HEK293 (cell line): ENCODE measurements around the gene CTPS2.

Experiments used
- CTCF ChIA-PET: fragments of 350-600 bp; formaldehyde crosslinking; extraction: SDS; loops from one replicate; lab custom pipeline; 2021; ENCODE audit warnings: antibody characterized with exemption; lab: Yijun Ruan, JAX
- POLR2A ChIA-PET: fragments of 300-600 bp; formaldehyde crosslinking; extraction: SDS; loops from one replicate; lab custom pipeline; 2020; ENCODE audit warnings: antibody characterized with exemption, inconsistent platforms; lab: Yijun Ruan, JAX
- H3K27ac ChIP-seq: fragments of 200-500 bp; sonication (Bioruptor generic); 2 replicates; pipeline ENCODE4 v1.5.1; 2014; ENCODE audit warnings: low read depth, low read length, control low read depth, inconsistent platforms; ENCODE audit errors: extremely low read depth
- H3K36me3 ChIP-seq, 2 experiments: fragments of 200-500 bp in 1 of 2; sonication (Bioruptor generic) in 1 of 2; 1 replicate in 1 of 2; 2 replicates in 1 of 2; pipeline ENCODE4 v1.5.1; 2014 to 2017; ENCODE audit warnings: inconsistent platforms in 2 of 2, low read length in 2 of 2; ENCODE audit not compliant: control insufficient read depth in 2 of 2, insufficient read depth in 1 of 2
- H3K4me1 ChIP-seq: fragments of 200-500 bp; sonication (Bioruptor generic); 2 replicates; pipeline ENCODE4 v1.5.1; 2014; ENCODE audit warnings: mild to moderate bottlenecking, low read length, inconsistent platforms; ENCODE audit not compliant: control insufficient read depth, insufficient read depth
- H3K4me3 ChIP-seq: 2 replicates; pipeline ENCODE4 v1.5.1; 2011; ENCODE audit warnings: low read depth, mild to moderate bottlenecking, control low read depth, low read length, moderate library complexity
- H3K9me3 ChIP-seq: fragments of 200-500 bp; sonication (Bioruptor generic); 2 replicates; pipeline ENCODE4 v1.5.1; 2014; ENCODE audit warnings: low read depth, low read length, inconsistent platforms; ENCODE audit not compliant: control insufficient read depth, insufficient read depth
- FEZF1 ChIP-seq: fragments of 450-650 bp; formaldehyde crosslinking; IDR thresholded peaks from 2 replicates; pipeline ENCODE4 v1.5.1; 2016; ENCODE audit warnings: missing biosample characterization, missing genetic modification characterization
- KLF1 ChIP-seq: fragments of 450-650 bp; formaldehyde crosslinking; IDR thresholded peaks from 2 replicates; pipeline ENCODE4 v1.5.1; 2016; ENCODE audit warnings: missing biosample characterization, missing genetic modification characterization
- PATZ1 ChIP-seq: fragments of 450-650 bp; formaldehyde crosslinking; IDR thresholded peaks from 2 replicates; pipeline ENCODE4 v1.5.1; 2016; ENCODE audit warnings: missing biosample characterization, missing genetic modification characterization
- RBAK ChIP-seq: fragments of 450-650 bp; formaldehyde crosslinking; IDR thresholded peaks from 2 replicates; pipeline ENCODE4 v1.5.1; 2016; ENCODE audit warnings: missing biosample characterization, missing genetic modification characterization
- TRIM28 ChIP-seq: IDR thresholded peaks from 2 replicates; pipeline ENCODE4 v1.6.1; 2011; ENCODE audit warnings: low read length, control low read depth, borderline replicate concordance
- TSHZ1 ChIP-seq: fragments of 450-650 bp; formaldehyde crosslinking; IDR thresholded peaks from 2 replicates; pipeline ENCODE4 v1.5.1; 2016; ENCODE audit warnings: missing biosample characterization, missing genetic modification characterization, borderline replicate concordance
- ZNF112 ChIP-seq: fragments of 450-650 bp; formaldehyde crosslinking; IDR thresholded peaks from 2 replicates; pipeline ENCODE4 v1.5.0; 2017; ENCODE audit warnings: missing biosample characterization, missing genetic modification characterization
- ZNF18 ChIP-seq: fragments of 450-650 bp; formaldehyde crosslinking; IDR thresholded peaks from 2 replicates; pipeline ENCODE4 v1.5.1; 2016; ENCODE audit warnings: missing biosample characterization, missing genetic modification characterization
- ZNF266 ChIP-seq: fragments of 450-650 bp; formaldehyde crosslinking; IDR thresholded peaks from 2 replicates; pipeline ENCODE4 v1.5.1; 2016; ENCODE audit warnings: missing biosample characterization, missing genetic modification characterization, low read depth
- ZNF404 ChIP-seq: fragments of 450-650 bp; formaldehyde crosslinking; IDR thresholded peaks from 2 replicates; pipeline ENCODE4 v1.5.1; 2017; ENCODE audit warnings: missing biosample characterization, missing genetic modification characterization
- ZNF488 ChIP-seq: fragments of 450-650 bp; formaldehyde crosslinking; IDR thresholded peaks from 2 replicates; pipeline ENCODE4 v1.5.1; 2016; ENCODE audit warnings: missing biosample characterization, missing genetic modification characterization
- ZNF510 ChIP-seq: fragments of 450-650 bp; formaldehyde crosslinking; IDR thresholded peaks from 2 replicates; pipeline ENCODE4 v1.5.1; 2018; ENCODE audit warnings: mild to moderate bottlenecking, missing genetic modification characterization, missing biosample characterization; ENCODE audit not compliant: insufficient replicate concordance
- ZNF549 ChIP-seq: fragments of 450-650 bp; IDR thresholded peaks from 2 replicates; pipeline ENCODE4 v1.5.1; 2018; ENCODE audit warnings: missing biosample characterization, missing genetic modification characterization, mild to moderate bottlenecking, inconsistent platforms, moderate library complexity
- ZNF585B ChIP-seq: fragments of 450-650 bp; formaldehyde crosslinking; IDR thresholded peaks from 2 replicates; pipeline ENCODE4 v1.5.1; 2016; ENCODE audit warnings: missing biosample characterization, missing genetic modification characterization
- ZNF624 ChIP-seq: fragments of 450-650 bp; formaldehyde crosslinking; IDR thresholded peaks from 2 replicates; pipeline ENCODE4 v1.5.1; 2017; ENCODE audit warnings: missing biosample characterization, missing genetic modification characterization
- ZNF670 ChIP-seq: fragments of 450-650 bp; formaldehyde crosslinking; IDR thresholded peaks from 2 replicates; pipeline ENCODE4 v1.5.1; 2016; ENCODE audit warnings: missing biosample characterization, missing genetic modification characterization, low read depth
- ZSCAN30 ChIP-seq: fragments of 450-650 bp; IDR thresholded peaks from 2 replicates; pipeline ENCODE4 v1.5.1; 2018; ENCODE audit warnings: missing biosample characterization, mild to moderate bottlenecking, missing genetic modification characterization, moderate library complexity

Gene CTPS2

GRCh38 chrX:16552546-16552945 lies 159.9 kb downstream of the CTPS2 start:
- H3K4me3 ChIP-seq = no peak overlapping the region
- H3K9me3 ChIP-seq = no peaks in the 10 kb centered on the region
- ChIA-PET CTCF (no interaction called here), POLR2A (no interaction called here)
- H3K36me3 ChIP-seq = no peaks in the 10 kb centered on the region
- no peaks in the 10 kb centered on the region for H3K4me1 ChIP-seq
- no peak overlapping the region for H3K27ac ChIP-seq
- TF ChIP-seq FEZF1 (no peak), RBAK (no peak), ZNF624 (tag by site-specific recombination) (no peak), ZNF510 (tag by site-specific recombination) (no peak), ZNF404 (tag by site-specific recombination) (no peak), ZNF488 (no peak), ZSCAN30 (tag by site-specific recombination) (no peak), PATZ1 (tag by site-specific recombination) (no peak), TSHZ1 (tag by site-specific recombination) (no peak)

GRCh38 chrX:16547644-16548043 lies 164.8 kb downstream of the CTPS2 start:
- no peaks in the 10 kb centered on the region for H3K4me1 ChIP-seq
- H3K9me3 ChIP-seq = no peaks in the 10 kb centered on the region
- no peak overlapping the region for H3K27ac ChIP-seq
- ChIA-PET CTCF (interaction anchor here (0.8 to 1.2 kb wide), 2 partner anchors 10 to 618 kb away, joined by 3 read pairs; no protein-coding TSS in a partner anchor), POLR2A (no interaction called here)
- no peak overlapping the region for H3K4me3 ChIP-seq
- H3K36me3 ChIP-seq = no peaks in the 10 kb centered on the region
- TF ChIP-seq TRIM28 = no peak
- no peak for TF ChIP-seq KLF1 (tag by site-specific recombination)
- TF ChIP-seq ZNF18 (tag by site-specific recombination) = no peak
- TF ChIP-seq ZNF585B = no peak
- TF ChIP-seq ZNF549 (tag by site-specific recombination) = no peak
- no peak for TF ChIP-seq FEZF1
- no peak for TF ChIP-seq ZNF670
- TF ChIP-seq ZNF266 (tag by site-specific recombination) = no peak
- no peak for TF ChIP-seq ZNF112 (tag by site-specific recombination)
